HepG2 (cell line): ENCODE data around the gene F7. TPM values are rescaled to one million over a fixed set of nuclear protein-coding genes. Genes with fewer than 3 reads are reported as not detected.

Experiments used
- ATF6 ChIP-seq: sonication (generic); formaldehyde crosslinking; conservative IDR thresholded peaks from 2 replicates; pipeline ENCODE4 v1.4.0; 2020; ENCODE audit warnings: missing genetic modification reagents
- ATRX ChIP-seq: sonication (generic); formaldehyde crosslinking; IDR thresholded peaks from 2 replicates; pipeline ENCODE4 v1.4.0; 2020; ENCODE audit warnings: missing genetic modification reagents, borderline replicate concordance
- FOSL1 ChIP-seq: sonication (generic); formaldehyde crosslinking; IDR thresholded peaks from 2 replicates; pipeline ENCODE4 v1.9.0; 2021; ENCODE audit warnings: missing genetic modification reagents, borderline replicate concordance
- FOXK2 ChIP-seq: fragments of 450-650 bp; IDR thresholded peaks from 2 replicates; pipeline ENCODE4 v1.6.1; 2016
- HDAC6 ChIP-seq: fragments of 200-600 bp; sonication (generic); IDR thresholded peaks from 2 replicates; pipeline ENCODE4 v1.7.0; 2017; ENCODE audit warnings: mild to moderate bottlenecking, antibody characterized with exemption, low read length, low read depth
- KDM2A ChIP-seq: sonication (generic); formaldehyde crosslinking; IDR thresholded peaks from 2 replicates; pipeline ENCODE4 v1.4.0; 2020; ENCODE audit warnings: low read depth, missing genetic modification reagents, borderline replicate concordance
- KLF9 ChIP-seq: IDR thresholded peaks from 2 replicates; pipeline ENCODE4 v1.6.1; 2016; ENCODE audit warnings: low read depth
- PCBP1 ChIP-seq: fragments of 200-400 bp; formaldehyde crosslinking; IDR thresholded peaks from 2 replicates; pipeline ENCODE4 v1.6.1; 2017; ENCODE audit warnings: mild to moderate bottlenecking, low read depth, low read length, borderline replicate concordance
- RFXAP ChIP-seq: sonication (generic); formaldehyde crosslinking; IDR thresholded peaks from 2 replicates; pipeline ENCODE4 v1.4.0; 2020; ENCODE audit warnings: missing genetic modification reagents, borderline replicate concordance
- U2AF1 ChIP-seq: fragments of 200-400 bp; formaldehyde crosslinking; optimal IDR thresholded peaks from 2 replicates; pipeline ENCODE3; 2017; ENCODE audit warnings: mild to moderate bottlenecking, low read depth, low read length
- ZFP1 ChIP-seq: IDR thresholded peaks from 2 replicates; pipeline ENCODE4 v1.6.1; 2016
- ZNF281 ChIP-seq: sonication (generic); formaldehyde crosslinking; IDR thresholded peaks from 2 replicates; pipeline ENCODE4 v1.4.0; 2020; ENCODE audit warnings: missing genetic modification reagents, borderline replicate concordance
- ZNF3 ChIP-seq: IDR thresholded peaks from 2 replicates; pipeline ENCODE4 v1.7.0; 2017; ENCODE audit warnings: inconsistent platforms
- ZNF318 ChIP-seq: sonication (generic); formaldehyde crosslinking; IDR thresholded peaks from 2 replicates; pipeline ENCODE4 v1.4.0; 2020; ENCODE audit warnings: mild to moderate bottlenecking, missing genetic modification reagents
- ZNF562 ChIP-seq: sonication (generic); formaldehyde crosslinking; IDR thresholded peaks from 2 replicates; pipeline ENCODE4 v1.8.0; 2022; ENCODE audit warnings: missing genetic modification reagents, borderline replicate concordance
- ZZZ3 ChIP-seq: sonication (generic); formaldehyde crosslinking; IDR thresholded peaks from 2 replicates; pipeline ENCODE4 v1.4.0; 2020; ENCODE audit warnings: missing genetic modification reagents, mild to moderate bottlenecking, borderline replicate concordance
- polyA plus RNA-seq, 8 experiments: library from polyadenylated mRNA; depleted of rRNA in 3 of 8; stranded (reverse) in 7 of 8; unstranded in 1 of 8; fragments of >200 nt; fragmentation: Illumina TruSeq in 4 of 8; extraction: Trizol in 4 of 8; gene quantifications; 2 replicates each; pipeline versions ENCODE4 v1.2.1 to v1.2.3, GENCODE V29; 2011 to 2016; ENCODE audit warnings: low read depth in 4 of 8, missing spikeins in 1 of 8, mixed read lengths in 1 of 8; ENCODE audit not compliant: insufficient read depth in 1 of 8
- total RNA-seq, 5 experiments: library from RNA; depleted of rRNA; stranded (reverse); fragments of >200 nt; fragmentation: Illumina TruSeq; extraction: Trizol; gene quantifications; 2 replicates each; pipeline ENCODE4 v1.2.3, GENCODE V29; 2016; ENCODE audit warnings: low read depth in 1 of 5

Gene F7
- total and polyA plus RNA-seq, 2 of the 13 experiments (the other 11 are each of a cell fraction or from before 2014, with no cell fraction given) = 12.6 to 26.5 TPM

DNA sequence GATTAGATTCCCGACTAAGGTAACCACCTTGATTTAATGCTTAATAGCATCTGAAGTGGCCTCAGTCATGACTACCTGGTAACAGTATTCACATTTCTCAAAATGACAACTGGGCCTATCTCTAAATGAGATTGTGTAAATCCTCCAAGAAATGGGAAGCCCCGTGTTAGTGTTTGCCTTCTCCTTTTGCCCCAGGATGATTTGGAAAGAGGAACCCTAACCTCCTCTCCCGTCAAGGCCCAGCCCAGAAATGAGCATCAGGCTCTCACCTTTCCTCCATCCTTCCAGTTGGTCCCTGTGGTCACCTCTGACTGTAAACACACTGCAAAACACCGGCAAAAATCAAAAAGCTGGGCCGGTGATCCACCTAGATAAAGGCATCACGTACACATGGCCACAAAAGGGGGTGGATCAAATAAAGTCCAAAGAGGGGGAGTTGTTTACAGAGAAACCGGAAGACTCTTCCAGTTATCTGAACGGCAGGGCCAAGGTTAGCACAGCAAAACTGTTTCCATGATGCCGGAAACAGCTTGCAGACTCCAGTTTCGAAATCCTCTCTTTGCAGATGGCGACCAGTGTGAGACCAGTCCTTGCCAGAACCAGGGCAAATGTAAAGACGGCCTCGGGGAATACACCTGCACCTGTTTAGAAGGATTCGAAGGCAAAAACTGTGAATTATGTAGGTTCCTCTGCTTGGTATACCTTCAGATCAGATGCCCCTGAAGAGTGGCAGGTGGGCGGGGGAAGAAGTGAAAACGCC lies 33.4 kb downstream of the F7 start (continued):
- TF ChIP-seq ZNF318 (CRISPR knock-in tag) (0 out of 2 replicates have a peak, but pooled peaks have one; percentile 66), KLF9 (CRISPR knock-in tag) (peak; percentile 71; the same call in 1 of the 2 replicates), ATF6 (CRISPR knock-in tag) (no peak), ZZZ3 (CRISPR knock-in tag) (no peak), ZFP1 (CRISPR knock-in tag) (peak; percentile 95), RFXAP (CRISPR knock-in tag) (no peak; the same call in 1 of the 2 replicates), ATRX (CRISPR knock-in tag) (no peak), KDM2A (CRISPR knock-in tag) (peak; percentile 63; the same call in 1 of the 2 replicates), U2AF1 (no peak), FOXK2 (peak; percentile 94), ZNF281 (CRISPR knock-in tag) (peak; percentile 79; the same call in 1 of the 2 replicates), ZNF3 (CRISPR knock-in tag) (no peak), ZNF562 (no peak), HDAC6 (no peak), PCBP1 (no peak), FOSL1 (CRISPR knock-in tag) (no peak)
